H1 (cell line): ENCODE results near the gene HNRNPAB. TPM values are rescaled to one million over a fixed set of nuclear protein-coding genes. Genes with fewer than 3 reads are reported as not detected.

Experiments
- ATF2 ChIP-seq: IDR thresholded peaks from 2 replicates; pipeline ENCODE4 v1.6.1; 2012; ENCODE audit warnings: low read length, inconsistent platforms
- EZH2 ChIP-seq: fragments of 200-600 bp; sonication (generic); IDR thresholded peaks from 2 replicates; pipeline ENCODE4 v1.7.1; 2012; ENCODE audit warnings: low read depth, mild to moderate bottlenecking, moderate library complexity, low read length, inconsistent platforms; ENCODE audit not compliant: severe bottlenecking
- JUN ChIP-seq: IDR thresholded peaks from 2 replicates; pipeline ENCODE4 v1.6.1; 2011; ENCODE audit warnings: low read depth, mild to moderate bottlenecking, improper control_type of control experiment, low read length
- PHF8 ChIP-seq: fragments of 200-600 bp; sonication (generic); conservative IDR thresholded peaks from 2 replicates; pipeline ENCODE4 v1.7.1; 2012; ENCODE audit warnings: low read depth, mild to moderate bottlenecking, inconsistent platforms, low read length, moderate library complexity
- SIX5 ChIP-seq: IDR thresholded peaks from 2 replicates; pipeline ENCODE4 v1.6.1; 2011; ENCODE audit warnings: mild to moderate bottlenecking, low read depth, low read length
- polyA plus RNA-seq, 7 experiments: library from polyadenylated mRNA; depleted of rRNA in 3 of 7; stranded (reverse) in 5 of 7; unstranded in 2 of 7; fragments of >200 nt in 5 of 7; fragments of 200-250 nt in 2 of 7; gene quantifications; 1 replicate in 5 of 7; 2 replicates in 1 of 7; 4 replicates in 1 of 7; pipeline versions ENCODE4 v1.2.1 to v1.2.3, GENCODE V29; 2011 to 2013; ENCODE audit warnings: missing spikeins in 2 of 7, mixed read lengths in 2 of 7
- total RNA-seq: library from RNA; stranded (reverse); fragmentation: NEBNext Ultra II Directional; extraction: Animal tissue kit (Norgen Biotek cat#: 25700); gene quantifications from 2 replicates; pipeline ENCODE4 v1.2.1, GENCODE V29; 2021

HNRNPAB gene
- total and polyA plus RNA-seq, 2 of the 8 experiments (the other 6 are each of a cell fraction or from before 2014, with no cell fraction given): 373 to 563 TPM

- TF ChIP-seq ATF2 (no peak), JUN (no peak), PHF8 (no peak), EZH2 (no peak), SIX5 (no peak)
Measured at GRCh38 chr5:178174456-178174855, 29.9 kb upstream of the HNRNPAB start (continued).
